SHP77 treated with DMSO at 0.1 percent for 48 hours (cell line): Measurements from ENCODE around the gene RPL10.

Source experiments
- DNase-seq: peaks from one replicate; lab custom pipeline; 2025; lab: John Stamatoyannopoulos, UW

The RPL10 gene

GRCh38 chrX:154430916-154431315 is 32.7 kb downstream of the RPL10 start:
- DNase-seq: no peak

GRCh38 chrX:154431341-154431740 is 33.2 kb downstream of the RPL10 start:
- no peak for DNase-seq

- DNase-seq: no peak
Measured at GRCh38 chrX:154432210-154432609, 34.0 kb downstream of the RPL10 start.

GRCh38 chrX:154433605-154434004 is 35.4 kb downstream of the RPL10 start:
- no peak for DNase-seq

- no peak for DNase-seq
Measured at GRCh38 chrX:154434394-154435168, 36.4 kb downstream of the RPL10 start.

GRCh38 chrX:154435171-154435733 is 37.1 kb downstream of the RPL10 start:
- DNase-seq: no peak

- no peak for DNase-seq
Measured at GRCh38 chrX:154436374-154436982, 38.3 kb downstream of the RPL10 start.

- DNase-seq: no peak
Measured at GRCh38 chrX:154436983-154437752, 39.0 kb downstream of the RPL10 start, which contains the start of gene GDI1. TSS of gene GDI1 (plus strand) at chrX:154437154. CDS start at chrX:154437255, 101 bp downstream.

GRCh38 chrX:154437971-154438893 is 40.1 kb downstream of the RPL10 start:
- no peak for DNase-seq

GRCh38 chrX:154439841-154440240 is 41.7 kb downstream of the RPL10 start:
- DNase-seq: no peak

GRCh38 chrX:154440623-154441357 is 42.6 kb downstream of the RPL10 start:
- DNase-seq: no peak

- no peak for DNase-seq
Measured at GRCh38 chrX:154441564-154441963, 43.4 kb downstream of the RPL10 start.

- DNase-seq: no peak
Measured at GRCh38 chrX:154441984-154442707, 44.0 kb downstream of the RPL10 start.

- DNase-seq: no peak
Measured at GRCh38 chrX:154443479-154443910, 45.3 kb downstream of the RPL10 start.

GRCh38 chrX:154443992-154444754 is 46.0 kb downstream of the RPL10 start, which contains the start of gene FAM50A:
TSS of gene FAM50A (plus strand) at chrX:154444141. CDS start at chrX:154444236, 95 bp downstream.
- no peak for DNase-seq

- DNase-seq: no peak
Measured at GRCh38 chrX:154444755-154445246, 46.6 kb downstream of the RPL10 start.

GRCh38 chrX:154445776-154446175 is 47.6 kb downstream of the RPL10 start:
- no peak for DNase-seq

GRCh38 chrX:154446430-154446829 is 48.3 kb downstream of the RPL10 start:
- no peak for DNase-seq

- no peak for DNase-seq
Measured at GRCh38 chrX:154448484-154448883, 50.3 kb downstream of the RPL10 start.
